DMS 273 treated with DMSO at 0.1 percent for 48 hours (cell line): ENCODE results near the gene PTPRT.

ENCODE experiments used
- DNase-seq: peaks from one replicate; lab custom pipeline; 2025; lab: John Stamatoyannopoulos, UW

The PTPRT gene

GRCh38 chr20:43119720-43120119, 70.0 kb downstream of the PTPRT start:
- DNase-seq = no peak

DNA sequence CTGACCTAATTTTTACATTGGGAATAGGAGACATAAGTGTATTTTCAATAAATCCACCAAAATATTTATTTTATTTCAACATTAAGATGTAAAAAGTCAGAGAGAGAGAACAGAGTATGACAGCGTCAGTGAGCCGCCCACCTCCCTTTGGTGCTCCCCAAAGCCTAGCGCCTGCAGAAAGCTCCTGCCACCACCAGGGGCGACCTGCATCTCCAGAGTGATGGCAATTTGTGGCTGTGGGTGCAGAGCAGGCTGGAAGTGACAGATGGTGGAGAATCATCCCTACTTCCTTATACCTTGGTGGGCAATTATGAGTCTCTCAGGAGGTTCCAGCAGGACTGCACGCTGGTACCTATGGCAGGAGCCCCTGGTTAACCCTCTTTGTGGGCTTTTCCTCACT, 87.3 kb downstream of the PTPRT start:
- no peak for DNase-seq

GRCh38 chr20:43096931-43097260, 92.8 kb downstream of the PTPRT start:
- no peak for DNase-seq

DNA sequence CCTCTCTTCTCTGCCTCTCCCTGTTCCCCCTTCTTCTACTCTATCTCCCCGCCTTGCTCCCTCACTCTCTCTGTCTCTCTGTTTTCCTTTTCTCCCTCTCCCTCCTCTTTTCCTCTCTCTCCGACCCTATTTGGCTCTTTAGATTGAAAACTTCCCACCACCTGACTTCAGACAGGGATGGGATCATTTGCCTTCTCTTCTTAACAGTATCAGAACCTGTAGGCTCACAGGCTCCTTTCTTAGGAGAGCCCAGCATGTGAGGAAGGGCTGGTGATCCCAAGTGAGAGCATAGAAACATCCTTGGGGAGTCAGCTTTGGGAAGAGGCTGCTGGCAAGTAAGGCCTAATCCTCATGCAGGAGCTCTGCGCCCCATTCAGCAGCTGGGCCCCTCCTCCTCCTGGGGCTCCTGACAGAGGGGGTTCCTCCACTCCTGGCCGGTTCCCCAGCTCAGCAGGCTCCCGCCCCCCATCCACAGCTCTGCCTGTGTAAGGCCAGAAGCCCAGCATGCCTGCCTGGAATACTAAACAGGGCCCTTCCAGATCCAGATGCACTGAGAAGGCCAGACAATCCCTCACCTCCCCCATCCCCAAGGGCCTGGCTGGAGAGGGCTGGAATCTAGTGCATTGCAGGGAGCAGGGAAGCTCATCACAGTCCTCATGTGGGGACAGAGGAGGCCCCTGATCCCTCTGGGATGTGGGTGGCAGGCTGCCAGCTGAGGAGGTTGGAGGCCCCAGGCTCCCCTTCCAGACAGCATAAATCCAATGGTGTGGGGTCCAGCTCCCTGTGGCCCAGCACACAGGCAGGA, 93.4 kb downstream of the PTPRT start:
- DNase-seq = no peak

DNA sequence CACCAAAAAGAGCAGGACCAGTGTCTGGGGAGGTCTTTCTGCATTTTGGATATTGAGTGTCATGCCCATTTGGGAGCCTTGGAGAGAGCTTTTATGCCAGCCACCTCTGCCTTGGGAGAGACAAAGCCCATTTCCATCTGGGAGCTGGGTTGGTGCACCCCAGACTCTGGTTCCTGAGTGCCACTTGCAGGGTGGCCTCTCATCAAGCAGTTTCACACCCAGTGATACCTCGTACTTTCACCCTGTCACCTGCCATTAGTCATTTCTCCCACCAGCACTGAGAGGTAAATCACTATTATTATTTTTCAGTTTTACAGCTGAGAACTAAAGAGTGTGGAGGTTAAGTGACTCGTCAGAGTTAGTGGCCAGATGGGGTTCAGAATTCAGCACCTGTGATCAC, 94.7 kb downstream of the PTPRT start:
- DNase-seq = no peak

GRCh38 chr20:43092386-43093088, 97.2 kb downstream of the PTPRT start:
- no peak for DNase-seq

- no peak for DNase-seq
These were observed 121.2 kb downstream of the PTPRT start for GRCh38 chr20:43068482-43068881.

GRCh38 chr20:43066125-43066524, 123.6 kb downstream of the PTPRT start:
- DNase-seq = no peak

- DNase-seq = no peak
These were observed 124.4 kb downstream of the PTPRT start for GRCh38 chr20:43065299-43065698.

- DNase-seq = no peak
These were observed 131.6 kb downstream of the PTPRT start for GRCh38 chr20:43058077-43058476.

DNA sequence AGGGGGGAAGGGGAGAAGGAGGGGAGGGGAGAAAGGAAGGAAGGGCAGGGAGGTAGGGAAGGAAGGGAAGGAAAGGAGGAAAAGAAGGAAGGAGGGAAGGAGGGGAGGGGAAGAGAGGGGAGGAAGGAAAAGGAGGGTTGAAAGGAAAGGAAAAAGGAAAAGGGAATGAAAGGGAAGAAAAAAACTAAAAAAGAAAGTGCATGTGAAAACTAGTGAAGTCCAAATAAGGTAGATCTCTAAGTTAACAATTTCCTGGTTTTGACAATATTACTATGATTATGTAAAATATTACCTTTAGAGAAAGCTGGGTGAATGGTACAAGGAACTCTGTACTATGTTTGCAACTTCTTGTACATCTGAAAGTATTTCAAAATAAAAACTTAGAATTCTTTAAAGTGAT, 132.4 kb downstream of the PTPRT start:
- DNase-seq = no peak

DNA sequence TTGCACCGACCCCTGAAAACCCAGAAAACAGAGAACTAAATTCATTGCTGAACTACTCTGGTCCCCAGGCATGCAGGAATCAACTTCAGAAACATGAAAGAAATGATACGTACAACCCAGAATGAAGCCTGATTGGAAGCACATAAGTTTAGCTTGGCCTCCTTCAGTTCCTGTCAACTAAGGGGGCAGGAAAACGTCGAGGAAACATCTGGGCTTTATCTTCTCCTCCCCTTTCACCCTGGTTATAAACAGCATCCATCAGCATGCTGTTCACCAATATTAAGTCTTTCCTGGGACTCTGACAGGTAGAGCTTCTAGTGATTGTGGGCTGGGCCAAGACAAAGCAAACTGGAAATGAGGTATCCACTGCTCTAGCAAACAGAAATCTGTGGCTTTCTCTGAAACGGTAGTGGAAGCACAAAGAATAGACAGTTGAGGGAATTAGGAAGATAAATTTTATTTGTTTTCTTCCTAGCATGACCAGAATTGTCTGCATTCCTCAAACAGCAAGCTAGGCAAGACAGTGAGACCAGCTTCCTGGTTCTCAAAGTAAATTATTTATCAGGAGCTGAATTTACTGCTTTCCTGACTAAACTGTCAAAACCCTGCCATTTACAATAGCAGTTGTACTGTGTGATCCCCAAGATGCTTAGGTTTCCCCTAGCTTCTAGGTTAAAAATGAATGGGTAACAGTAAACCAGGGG, 134.4 kb downstream of the PTPRT start:
- DNase-seq = no peak

- no peak for DNase-seq
These were observed 137.2 kb downstream of the PTPRT start for GRCh38 chr20:43052532-43052931.

DNA sequence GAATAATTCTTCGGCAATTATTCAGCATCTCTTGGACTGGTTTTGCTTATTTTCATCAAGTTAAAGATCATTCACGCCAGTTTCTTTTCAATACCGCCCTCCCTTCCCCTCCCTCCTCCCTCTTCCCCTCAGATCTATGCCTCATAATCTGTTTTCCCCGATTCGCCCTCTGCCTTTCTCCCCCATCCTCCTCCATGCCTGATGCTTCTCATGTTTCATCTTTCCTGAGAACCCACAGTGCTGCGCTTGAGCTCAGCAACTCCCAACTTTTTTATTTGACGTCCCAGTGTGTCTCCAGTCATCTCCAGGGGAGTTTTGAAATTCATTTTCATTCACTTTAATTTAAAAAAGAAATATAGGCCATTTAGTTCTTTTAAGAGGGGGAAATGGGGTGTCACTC, 142.7 kb downstream of the PTPRT start:
- DNase-seq = no peak

DNA sequence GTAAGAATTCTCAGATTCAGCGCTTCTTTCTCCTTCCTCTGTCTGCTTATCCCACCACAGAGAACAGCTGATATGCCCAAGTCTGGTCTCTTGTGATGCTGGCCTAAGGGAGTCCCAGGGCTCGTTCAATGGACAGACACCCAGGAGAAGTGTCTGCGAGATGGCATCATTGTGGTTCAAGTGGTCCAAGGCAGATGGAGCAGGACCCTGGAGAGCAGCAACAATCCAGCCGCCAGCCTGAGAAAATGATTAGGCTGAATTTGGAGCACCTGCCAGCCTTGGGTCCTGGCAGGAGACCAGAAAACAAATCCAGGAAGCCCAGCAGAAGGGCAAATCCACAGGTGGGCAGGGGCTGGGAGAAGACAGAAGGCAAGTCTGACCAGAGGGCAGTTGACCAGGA, 145.8 kb downstream of the PTPRT start:
- DNase-seq = no peak

- DNase-seq = no peak
These were observed 149.3 kb downstream of the PTPRT start for GRCh38 chr20:43040427-43040826.

GRCh38 chr20:43037605-43038309, 151.9 kb downstream of the PTPRT start:
- DNase-seq = no peak

GRCh38 chr20:43034981-43035724, 154.6 kb downstream of the PTPRT start:
- DNase-seq = no peak

DNA sequence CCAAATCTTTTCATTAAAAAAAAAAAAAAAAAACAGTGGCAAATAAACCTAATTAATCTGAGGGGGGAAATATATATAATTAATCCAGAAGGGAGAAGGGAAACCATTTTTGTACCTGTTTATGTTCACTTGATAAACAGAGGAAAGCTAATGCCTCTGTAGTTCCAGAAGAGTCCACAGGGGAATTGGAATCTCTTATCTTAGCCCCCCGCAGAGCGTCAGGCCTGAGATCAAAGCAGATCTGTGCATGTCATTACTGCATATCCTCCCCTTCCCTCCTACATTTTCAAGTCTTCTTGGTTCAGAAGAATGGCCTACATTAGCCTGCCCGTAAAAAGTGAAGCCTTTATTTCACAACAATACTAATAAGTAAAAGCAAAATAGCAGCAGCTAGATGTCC, 157.2 kb downstream of the PTPRT start:
- DNase-seq = no peak

DNA sequence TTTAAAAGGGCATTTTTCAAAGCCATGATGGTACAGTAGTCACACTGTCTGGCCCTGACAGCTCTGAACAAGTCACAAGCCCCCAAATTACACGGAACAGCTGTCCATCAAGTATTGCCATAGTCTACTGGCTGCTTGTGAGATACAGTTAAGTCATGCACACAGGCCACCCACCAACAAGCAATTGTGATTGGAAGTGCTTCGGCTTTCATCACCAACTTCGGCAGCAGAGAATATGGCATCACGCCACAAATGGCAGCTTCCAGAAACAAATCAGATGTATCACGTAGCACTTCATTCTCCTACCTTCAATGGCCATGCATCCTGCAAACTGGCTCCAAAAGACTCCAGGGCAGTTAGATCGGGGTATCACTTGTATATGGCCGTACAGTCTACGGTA, 160.5 kb downstream of the PTPRT start:
- DNase-seq = no peak

DNA sequence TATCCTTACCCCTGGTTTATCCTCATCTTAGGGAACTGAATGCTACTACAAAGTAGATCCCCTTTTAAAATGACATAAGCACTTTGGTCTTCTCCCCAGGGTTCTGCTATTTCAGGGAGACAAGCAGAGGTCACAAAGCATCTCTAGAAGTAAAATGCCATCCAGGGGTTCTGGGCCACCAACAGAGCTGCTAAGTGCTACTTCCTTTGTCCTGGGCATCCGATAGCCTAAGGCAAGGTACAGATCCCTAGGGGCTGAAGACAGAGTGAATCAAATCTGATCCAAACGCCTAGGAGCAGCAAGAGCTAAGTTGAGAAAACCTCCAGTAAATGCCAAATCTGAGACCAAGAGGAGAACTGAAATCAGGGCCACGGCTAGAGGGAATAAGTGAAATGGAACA, 161.2 kb downstream of the PTPRT start:
- DNase-seq = no peak

DNA sequence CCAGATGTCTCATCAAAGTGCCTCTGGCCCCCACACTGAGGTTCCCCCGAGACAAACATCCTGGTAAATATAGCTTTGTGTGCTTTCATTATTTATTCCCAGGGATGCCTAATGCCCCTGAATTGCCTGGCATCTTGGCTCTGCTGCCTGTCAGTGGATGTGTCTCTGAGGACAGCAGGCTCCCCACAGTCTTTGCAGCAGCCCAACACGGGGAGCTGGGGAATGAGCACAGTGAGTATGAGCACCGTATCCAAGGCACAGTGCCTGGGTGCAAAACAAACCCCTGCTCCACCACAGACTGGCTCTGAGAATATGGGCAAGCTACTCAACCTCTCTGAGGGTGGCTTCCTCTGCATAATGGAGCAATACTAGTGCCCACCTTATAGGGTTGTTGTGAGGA, 165.9 kb downstream of the PTPRT start:
- DNase-seq = no peak
